Measurements from ENCODE around the gene DLL4. TPM values are rescaled to one million over a fixed set of nuclear protein-coding genes. Genes with fewer than 3 reads are reported as not detected.

Gene DLL4
- total RNA-seq, 1 experiment from 2014 or later, result 1.5 TPM

DNA sequence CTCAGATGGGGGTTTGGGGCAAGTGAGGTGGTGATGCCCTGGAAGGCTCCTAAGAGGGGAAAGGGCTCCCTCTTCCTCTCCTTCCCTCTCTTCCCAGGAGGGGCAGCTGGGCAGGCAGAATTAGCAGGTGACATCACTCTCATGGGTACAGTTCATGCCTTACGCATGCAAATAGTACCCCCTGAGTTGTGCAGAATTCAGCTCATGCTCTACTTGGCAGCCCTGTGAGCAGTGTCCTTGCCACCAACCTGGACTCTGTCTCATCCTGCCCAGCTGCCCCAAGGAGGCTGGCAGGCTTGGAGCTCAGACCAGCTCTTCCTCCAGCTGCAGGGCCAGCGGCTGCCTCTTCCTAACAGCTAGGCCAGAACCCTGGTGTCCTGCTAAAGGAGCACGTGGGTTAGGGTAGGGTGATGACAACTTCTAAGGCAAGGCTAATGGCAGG, 27.4 kb downstream of the DLL4 start:
- Histone ChIP-seq H3K9me3 (ENCODE audit: control insufficient read depth in 1 of 2, insufficient read depth in 1 of 2, low read depth in 1 of 2, low read length in 2 of 2) (no peaks in the 10 kb centered on the region), H3K79me2 (ENCODE audit: insufficient read depth, low read length) (no peaks in the 10 kb centered on the region), H3K4me1 (ENCODE audit: control insufficient read depth in 1 of 2, insufficient read depth in 2 of 2, low read length in 2 of 2) (peaks cover 20 to 36% of the 10 kb centered on the region in 2 experiments), H3K9ac (ENCODE audit: low read length) (no peak overlapping the region), H2AFZ (ENCODE audit: low read depth, low read length, poor library complexity, severe bottlenecking) (no peak overlapping the region), H3K27ac (ENCODE audit: low read depth, low read length) (no peak overlapping the region), H3K4me3 (replicated peaks in 1 of 2; ENCODE audit: low read depth in 1 of 2, low read length in 2 of 2) (no peak overlapping the region), H4K20me1 (ENCODE audit: insufficient read depth) (no peaks in the 10 kb centered on the region), H3K9me2 (ENCODE audit: insufficient read depth) (no peaks in the 10 kb centered on the region), H3K4me2 (ENCODE audit: low read length) (no peak overlapping the region), H3K27me3 (ENCODE audit: insufficient read depth, low read length) (no peaks in the 10 kb centered on the region), H3K36me3 (ENCODE audit: control insufficient read depth in 1 of 2, insufficient read depth in 2 of 2, low read length in 2 of 2) (no peaks in the 10 kb centered on the region)
- ATAC-seq (no peak), DNase-seq (ENCODE audit: low read depth, low spot score) (no peak)
- RAD21 ChIA-PET (ENCODE audit: low non-redundant PET in 1 of 2, low total read pairs in 2 of 2, uncharacterized antibody in 2 of 2, unreplicated experiment in 2 of 2), result no interaction called here
- TF ChIP-seq YY1 (IDR thresholded peaks at IDR 0.05; ENCODE audit: extremely low read depth, insufficient replicate concordance, low read depth, low read length) (no peak), POLR2AphosphoS5 (IDR thresholded peaks at IDR 0.05; ENCODE audit: low read depth, low read length) (peak; percentile 25; the same call in 1 of the 2 replicates)
- intact Hi-C loops (cut with micrococcal nuclease), result no loop called here
- no TSS peak for BruUV-seq (replicated peaks)
- POLR2A ChIA-PET, result interaction anchor here (0.6 to 1.6 kb wide), 3 partner anchors 10 to 363 kb away, joined by 3 to 4 read pairs (median 3); no protein-coding TSS in a partner anchor
- CTCF ChIA-PET, result interaction anchor here (2.5 kb wide), 1 partner anchor 15 kb away, joined by 6 read pairs; no protein-coding TSS in a partner anchor

DNA sequence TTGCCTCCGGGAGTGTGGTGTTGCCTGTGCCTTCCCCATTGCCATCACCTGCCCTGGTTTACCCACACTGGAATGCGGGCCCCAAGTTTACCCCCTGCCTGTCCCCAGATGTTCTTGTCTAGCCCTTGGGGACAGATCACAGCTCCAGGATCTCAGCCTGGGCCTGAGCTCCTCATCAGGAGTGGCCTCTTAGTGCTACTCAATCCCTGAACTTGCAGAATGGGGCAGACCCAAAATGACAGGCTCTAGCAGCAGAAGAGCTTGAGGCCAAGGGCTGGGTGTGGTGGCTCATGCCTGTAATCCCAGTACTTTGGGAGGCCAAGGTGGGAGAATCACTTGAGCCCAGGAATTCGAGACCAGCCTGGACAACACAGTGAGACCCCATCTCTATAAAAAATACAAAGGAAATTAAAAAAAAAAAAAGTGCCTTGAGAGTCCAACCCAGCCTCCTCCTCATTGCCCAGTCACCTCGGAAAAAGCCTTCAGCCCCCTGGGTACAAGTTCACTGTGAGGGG, 28.0 kb downstream of the DLL4 start:
- H2AFZ ChIP-seq (ENCODE audit: low read depth, low read length, poor library complexity, severe bottlenecking), result no peak overlapping the region
- intact Hi-C loops (cut with micrococcal nuclease), result no loop called here
- no peak overlapping the region for H3K9ac ChIP-seq (ENCODE audit: low read length)
- no peaks in the 10 kb centered on the region for H3K9me3 ChIP-seq (ENCODE audit: control insufficient read depth in 1 of 2, insufficient read depth in 1 of 2, low read depth in 1 of 2, low read length in 2 of 2)
- H3K9me2 ChIP-seq (ENCODE audit: insufficient read depth), result no peaks in the 10 kb centered on the region
- BruUV-seq (replicated peaks), result no TSS peak
- H3K27me3 ChIP-seq (ENCODE audit: insufficient read depth, low read length), result no peaks in the 10 kb centered on the region
- ATAC-seq (no peak), DNase-seq (ENCODE audit: low read depth, low spot score) (no peak)
- H3K36me3 ChIP-seq (ENCODE audit: control insufficient read depth in 1 of 2, insufficient read depth in 2 of 2, low read length in 2 of 2), result no peaks in the 10 kb centered on the region
- no peak overlapping the region for H3K4me3 ChIP-seq (replicated peaks in 1 of 2; ENCODE audit: low read depth in 1 of 2, low read length in 2 of 2)
- H4K20me1 ChIP-seq (ENCODE audit: insufficient read depth), result no peaks in the 10 kb centered on the region
- ChIA-PET POLR2A (interaction anchor here (0.6 to 1.6 kb wide), 2 partner anchors 10 to 362 kb away, joined by 3 to 4 read pairs; no protein-coding TSS in a partner anchor), RAD21 (ENCODE audit: low non-redundant PET in 1 of 2, low total read pairs in 2 of 2, uncharacterized antibody in 2 of 2, unreplicated experiment in 2 of 2) (no interaction called here), CTCF (interaction anchor here (0.6 to 2.5 kb wide), 2 partner anchors 16 to 37 kb away, joined by 3 to 6 read pairs; no protein-coding TSS in a partner anchor)
- no peaks in the 10 kb centered on the region for H3K79me2 ChIP-seq (ENCODE audit: insufficient read depth, low read length)
- H3K4me2 ChIP-seq (ENCODE audit: low read length), result no peak overlapping the region
- no peak overlapping the region for H3K27ac ChIP-seq (ENCODE audit: low read depth, low read length)
- H3K4me1 ChIP-seq (ENCODE audit: control insufficient read depth in 1 of 2, insufficient read depth in 2 of 2, low read length in 2 of 2), result peaks cover 18 to 31% of the 10 kb centered on the region in 2 experiments
- TF ChIP-seq POLR2AphosphoS5 (IDR thresholded peaks at IDR 0.05; ENCODE audit: low read depth, low read length) (no peak), SP1 (IDR thresholded peaks at IDR 0.05; ENCODE audit: low read depth) (no peak), TCF7L2 (IDR thresholded peaks at IDR 0.05; ENCODE audit: borderline replicate concordance, extremely low read depth, insufficient read depth, insufficient read length) (no peak), POLR2A (IDR thresholded peaks at IDR 0.05; ENCODE audit: borderline replicate concordance, extremely low read depth, insufficient read depth, insufficient read length) (no peak)
- TF ChIP-seq, protein P1, sequence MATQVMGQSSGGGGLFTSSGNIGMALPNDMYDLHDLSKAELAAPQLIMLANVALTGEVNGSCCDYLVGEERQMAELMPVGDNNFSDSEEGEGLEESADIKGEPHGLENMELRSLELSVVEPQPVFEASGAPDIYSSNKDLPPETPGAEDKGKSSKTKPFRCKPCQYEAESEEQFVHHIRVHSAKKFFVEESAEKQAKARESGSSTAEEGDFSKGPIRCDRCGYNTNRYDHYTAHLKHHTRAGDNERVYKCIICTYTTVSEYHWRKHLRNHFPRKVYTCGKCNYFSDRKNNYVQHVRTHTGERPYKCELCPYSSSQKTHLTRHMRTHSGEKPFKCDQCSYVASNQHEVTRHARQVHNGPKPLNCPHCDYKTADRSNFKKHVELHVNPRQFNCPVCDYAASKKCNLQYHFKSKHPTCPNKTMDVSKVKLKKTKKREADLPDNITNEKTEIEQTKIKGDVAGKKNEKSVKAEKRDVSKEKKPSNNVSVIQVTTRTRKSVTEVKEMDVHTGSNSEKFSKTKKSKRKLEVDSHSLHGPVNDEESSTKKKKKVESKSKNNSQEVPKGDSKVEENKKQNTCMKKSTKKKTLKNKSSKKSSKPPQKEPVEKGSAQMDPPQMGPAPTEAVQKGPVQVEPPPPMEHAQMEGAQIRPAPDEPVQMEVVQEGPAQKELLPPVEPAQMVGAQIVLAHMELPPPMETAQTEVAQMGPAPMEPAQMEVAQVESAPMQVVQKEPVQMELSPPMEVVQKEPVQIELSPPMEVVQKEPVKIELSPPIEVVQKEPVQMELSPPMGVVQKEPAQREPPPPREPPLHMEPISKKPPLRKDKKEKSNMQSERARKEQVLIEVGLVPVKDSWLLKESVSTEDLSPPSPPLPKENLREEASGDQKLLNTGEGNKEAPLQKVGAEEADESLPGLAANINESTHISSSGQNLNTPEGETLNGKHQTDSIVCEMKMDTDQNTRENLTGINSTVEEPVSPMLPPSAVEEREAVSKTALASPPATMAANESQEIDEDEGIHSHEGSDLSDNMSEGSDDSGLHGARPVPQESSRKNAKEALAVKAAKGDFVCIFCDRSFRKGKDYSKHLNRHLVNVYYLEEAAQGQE (IDR thresholded peaks at IDR 0.05; ENCODE audit: low read depth), result no peak
- TF ChIP-seq, protein P2, sequence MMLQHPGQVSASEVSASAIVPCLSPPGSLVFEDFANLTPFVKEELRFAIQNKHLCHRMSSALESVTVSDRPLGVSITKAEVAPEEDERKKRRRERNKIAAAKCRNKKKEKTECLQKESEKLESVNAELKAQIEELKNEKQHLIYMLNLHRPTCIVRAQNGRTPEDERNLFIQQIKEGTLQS (IDR thresholded peaks at IDR 0.05), result no peak
- TF ChIP-seq, protein P3, sequence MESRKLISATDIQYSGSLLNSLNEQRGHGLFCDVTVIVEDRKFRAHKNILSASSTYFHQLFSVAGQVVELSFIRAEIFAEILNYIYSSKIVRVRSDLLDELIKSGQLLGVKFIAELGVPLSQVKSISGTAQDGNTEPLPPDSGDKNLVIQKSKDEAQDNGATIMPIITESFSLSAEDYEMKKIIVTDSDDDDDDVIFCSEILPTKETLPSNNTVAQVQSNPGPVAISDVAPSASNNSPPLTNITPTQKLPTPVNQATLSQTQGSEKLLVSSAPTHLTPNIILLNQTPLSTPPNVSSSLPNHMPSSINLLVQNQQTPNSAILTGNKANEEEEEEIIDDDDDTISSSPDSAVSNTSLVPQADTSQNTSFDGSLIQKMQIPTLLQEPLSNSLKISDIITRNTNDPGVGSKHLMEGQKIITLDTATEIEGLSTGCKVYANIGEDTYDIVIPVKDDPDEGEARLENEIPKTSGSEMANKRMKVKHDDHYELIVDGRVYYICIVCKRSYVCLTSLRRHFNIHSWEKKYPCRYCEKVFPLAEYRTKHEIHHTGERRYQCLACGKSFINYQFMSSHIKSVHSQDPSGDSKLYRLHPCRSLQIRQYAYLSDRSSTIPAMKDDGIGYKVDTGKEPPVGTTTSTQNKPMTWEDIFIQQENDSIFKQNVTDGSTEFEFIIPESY (IDR thresholded peaks at IDR 0.05; ENCODE audit: extremely low read depth, insufficient replicate concordance, low read length), result no peak
- TF ChIP-seq, protein P4, sequence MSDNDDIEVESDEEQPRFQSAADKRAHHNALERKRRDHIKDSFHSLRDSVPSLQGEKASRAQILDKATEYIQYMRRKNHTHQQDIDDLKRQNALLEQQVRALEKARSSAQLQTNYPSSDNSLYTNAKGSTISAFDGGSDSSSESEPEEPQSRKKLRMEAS (IDR thresholded peaks at IDR 0.05), result no peak

All from HCT116 (cell line).